Activated T-cell treated with anti-CD3 and anti-CD28 coated beads for 1 hour (primary cell): ENCODE results near the gene MYO16.
"Not testable (repeated sequence)": the region's sequence is repeated elsewhere in the genome, so short reads cannot be mapped to it uniquely, and the experiment has no call there.

Experiments used
- DNase-seq: peaks from one replicate; pipeline ENCODE4 v3.0.0-alpha.2; 2020; ENCODE audit warnings: low read depth

Gene MYO16

DNA sequence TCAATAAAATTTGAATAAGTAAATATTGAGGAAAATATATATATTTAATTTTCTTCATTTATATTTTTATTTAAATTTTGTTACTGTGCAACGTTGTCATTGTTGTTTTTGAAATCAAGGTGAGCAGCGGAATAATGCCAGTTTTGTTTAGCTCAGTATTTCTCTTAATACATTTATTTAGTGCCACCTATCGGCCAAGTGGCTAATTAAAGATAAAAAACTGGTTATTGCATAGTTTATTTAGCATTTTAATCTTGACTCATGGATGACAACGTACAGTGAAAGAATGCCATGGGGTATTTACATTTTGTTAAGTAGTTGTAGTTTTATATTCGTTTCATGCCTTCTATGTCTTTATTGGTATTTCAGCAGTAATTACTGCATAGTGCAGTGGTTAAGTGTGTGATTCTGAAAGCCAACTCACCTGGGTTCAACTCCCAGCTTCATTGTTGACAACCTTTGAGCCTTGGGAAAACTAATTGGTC, 265.9 kb downstream of the MYO16 start:
- no peak for DNase-seq

- DNase-seq: no peak
Observed at GRCh38 chr13:108897955-108898354, 268.5 kb downstream of the MYO16 start.

- no peak for DNase-seq
Observed at GRCh38 chr13:108902405-108903155, 273.2 kb downstream of the MYO16 start.

DNA sequence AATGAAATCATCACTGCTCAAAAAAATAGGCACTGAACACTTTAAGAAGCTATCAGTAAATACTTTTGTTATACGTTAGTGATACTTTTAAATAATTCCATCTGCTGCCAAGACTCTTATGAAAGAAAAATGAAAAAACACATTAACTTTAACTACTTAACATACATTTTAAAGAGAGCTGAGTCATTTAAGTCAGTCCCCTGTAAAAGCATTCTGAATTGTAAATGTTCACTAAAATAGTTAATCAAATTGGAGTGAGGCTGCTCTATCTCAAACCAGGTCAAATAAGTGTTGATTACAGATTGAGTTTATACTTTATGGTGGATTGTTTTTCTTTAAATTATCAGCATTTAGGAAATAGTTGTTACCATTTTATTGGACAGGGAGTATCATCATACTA, 274.2 kb downstream of the MYO16 start:
- no peak for DNase-seq

DNA sequence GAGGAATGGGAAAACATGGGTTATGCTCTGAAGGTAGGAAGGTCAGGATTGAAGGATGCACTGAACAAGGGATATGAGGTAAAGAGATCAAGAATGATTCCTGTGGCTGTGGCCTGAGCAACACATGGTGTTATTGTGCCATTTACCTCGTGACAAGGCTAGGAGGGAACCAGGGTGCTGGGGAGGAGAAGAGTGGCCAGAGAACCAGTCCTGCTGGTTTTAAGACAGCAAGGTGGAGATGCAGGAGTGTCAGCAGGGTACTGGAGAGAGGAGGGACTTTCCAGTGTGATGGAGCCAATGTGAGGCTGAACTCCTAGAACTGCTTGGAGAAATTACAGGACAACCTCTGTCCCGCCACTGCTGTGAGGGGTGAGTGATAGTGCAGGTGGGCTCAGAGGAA, 282.4 kb downstream of the MYO16 start:
- no peak for DNase-seq

GRCh38 chr13:108913731-108914130, 284.3 kb downstream of the MYO16 start:
- not testable (repeated sequence) for DNase-seq

DNA sequence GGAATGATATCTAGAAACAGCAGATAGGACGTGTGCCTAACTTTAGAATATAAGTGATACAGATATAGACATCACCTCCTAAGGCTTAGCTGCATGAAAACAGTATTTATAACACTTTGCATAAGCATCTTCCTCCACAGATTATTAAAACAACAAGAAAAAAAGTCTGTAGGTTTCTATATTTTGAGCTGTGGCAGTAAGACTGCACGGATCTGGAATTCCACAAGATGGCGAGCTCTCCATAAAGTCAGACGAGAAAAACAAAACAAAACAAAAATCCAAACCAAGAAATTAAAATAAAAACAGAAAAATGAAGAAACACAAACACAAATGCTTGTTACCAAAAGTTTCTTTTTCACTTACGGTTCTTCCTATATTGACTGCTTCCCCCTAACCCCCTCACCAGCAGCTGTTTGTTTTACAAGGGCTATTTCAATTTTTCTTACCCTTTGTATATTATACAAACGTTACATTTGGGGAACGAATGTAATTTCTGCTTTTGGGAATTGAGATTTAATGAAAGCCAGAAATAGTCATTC, 285.8 kb downstream of the MYO16 start:
- no peak for DNase-seq

- DNase-seq: peak; percentile 58
Observed at GRCh38 chr13:108915634-108916512, 286.5 kb downstream of the MYO16 start.

DNA sequence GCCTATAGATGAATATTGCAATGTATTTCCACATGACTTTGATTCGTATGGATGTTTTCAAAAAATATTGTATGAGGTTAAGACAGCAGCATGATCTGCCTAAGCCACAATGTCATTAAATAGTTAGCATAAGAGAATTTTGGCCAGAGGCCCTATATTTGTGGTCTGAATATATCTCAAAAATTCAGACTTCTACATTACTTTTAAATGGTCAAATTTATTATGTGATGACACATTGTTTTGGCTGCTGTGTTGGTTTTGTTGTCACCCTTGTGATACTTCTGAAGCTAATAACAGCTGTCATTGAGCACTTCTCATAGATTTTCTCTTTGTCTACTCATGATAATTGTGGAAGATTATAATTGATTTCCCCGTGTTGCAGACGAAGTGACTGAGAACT, 288.2 kb downstream of the MYO16 start:
- DNase-seq: no peak

DNA sequence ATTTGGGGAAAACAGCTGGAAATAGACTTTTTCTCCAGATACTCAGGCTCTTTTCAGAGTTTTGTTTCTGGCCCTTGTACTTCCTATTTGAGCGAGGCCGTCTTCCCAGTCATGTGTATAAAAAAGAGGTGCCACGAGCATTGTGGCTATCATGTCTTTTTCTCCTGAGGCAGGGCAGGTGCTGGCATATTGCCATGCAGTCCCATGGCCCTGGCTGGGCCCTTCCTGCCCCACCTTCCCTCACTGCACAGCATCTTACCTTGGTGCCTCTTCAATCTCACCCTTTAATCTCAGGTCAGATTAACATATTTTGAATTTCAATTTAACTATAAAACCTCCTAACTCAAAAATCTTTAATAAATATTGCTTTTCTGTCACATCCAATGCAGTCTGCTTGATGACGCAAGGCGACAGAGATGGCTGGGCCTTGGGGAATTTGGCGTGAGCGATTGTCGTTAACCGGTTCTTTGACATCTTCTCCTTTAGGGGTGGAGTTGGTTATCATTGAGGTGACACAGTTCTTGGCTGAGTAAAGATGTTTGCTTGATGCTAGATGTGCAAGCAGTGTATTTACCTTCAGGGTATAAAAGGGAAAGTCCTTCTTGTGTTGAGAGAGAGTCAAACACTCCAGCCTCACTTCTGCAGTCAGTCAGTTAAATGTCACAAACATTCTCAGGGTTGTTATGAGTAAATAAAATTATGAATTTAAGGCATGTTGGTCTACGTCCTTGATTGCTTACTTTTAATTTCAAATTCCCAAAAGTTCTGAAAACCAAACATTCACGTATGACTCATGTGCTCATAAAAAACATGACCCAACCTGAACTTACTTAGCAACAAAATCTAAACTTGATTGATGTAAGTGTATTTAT, 289.9 kb downstream of the MYO16 start:
- DNase-seq: no peak

- DNase-seq: no peak
Observed at GRCh38 chr13:108920137-108920536, 290.7 kb downstream of the MYO16 start.

DNA sequence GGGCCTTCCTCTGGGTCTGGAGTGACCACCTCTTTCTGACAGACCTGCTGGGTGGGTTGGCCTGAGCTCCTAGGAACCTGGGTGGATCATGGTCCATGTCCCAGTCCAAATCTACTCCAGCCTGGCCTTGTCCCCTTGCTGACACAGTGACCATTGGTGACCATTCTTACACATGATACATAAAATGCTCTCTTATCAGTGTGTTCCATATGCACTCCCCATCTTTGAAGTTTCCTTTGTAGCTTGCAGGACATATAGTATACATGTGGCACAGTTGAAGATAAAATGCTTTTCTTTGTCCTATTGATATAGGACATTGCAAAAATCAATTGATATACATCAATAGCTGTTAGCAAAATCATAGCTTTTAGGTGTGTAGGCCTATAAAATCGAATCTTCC, 291.8 kb downstream of the MYO16 start:
- no peak for DNase-seq

- DNase-seq: no peak
Observed at GRCh38 chr13:108922108-108922507, 292.7 kb downstream of the MYO16 start.

DNA sequence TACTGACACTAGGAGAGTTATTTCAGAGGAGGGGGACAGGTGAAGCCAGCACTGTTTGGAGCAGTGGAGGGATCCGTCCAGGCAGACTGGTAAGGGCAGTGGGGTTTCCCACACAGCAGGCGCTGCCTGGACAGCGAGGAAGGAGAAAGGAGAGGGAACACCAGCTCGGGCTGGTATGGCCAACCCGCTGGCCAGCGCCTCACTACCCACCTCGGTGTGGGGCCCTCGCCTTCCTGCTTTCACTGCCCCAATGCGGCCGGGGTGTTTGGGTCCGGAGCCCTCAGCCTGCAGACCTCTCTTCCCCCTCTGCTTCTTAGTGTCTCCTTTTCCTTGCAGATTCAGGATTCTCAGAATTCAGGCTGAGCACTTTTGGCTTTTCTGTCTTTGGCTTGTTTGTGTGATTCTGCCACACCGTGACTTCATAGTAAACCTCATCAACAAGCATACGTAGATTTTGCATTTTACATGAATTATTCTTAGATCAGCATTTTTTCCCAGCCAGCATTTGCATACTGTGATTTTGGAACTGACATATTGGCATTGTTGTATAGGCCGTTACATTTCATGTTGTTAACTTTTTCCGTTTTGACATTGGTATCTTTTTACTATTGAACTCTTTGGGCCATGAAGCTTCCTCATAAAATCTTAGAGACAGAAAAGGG, 294.1 kb downstream of the MYO16 start:
- no peak for DNase-seq

DNA sequence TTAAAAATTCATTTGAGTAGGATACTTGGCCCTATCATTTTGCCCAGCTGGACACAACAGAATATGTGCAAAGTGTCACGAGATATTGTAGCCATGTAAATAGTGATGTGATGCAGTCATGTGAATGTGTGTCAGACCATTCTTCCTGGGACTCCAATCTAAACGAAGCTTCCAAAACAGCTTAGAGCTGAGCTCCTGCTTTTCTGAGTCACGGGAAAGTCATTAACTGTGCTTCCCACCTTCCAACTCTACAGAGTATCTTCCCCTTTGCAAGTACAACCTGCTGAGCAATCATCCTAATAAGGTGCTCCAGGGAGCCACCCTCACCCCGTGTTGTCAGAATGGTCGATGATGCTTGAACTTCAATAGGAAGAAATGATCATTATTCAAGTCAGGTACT, 294.7 kb downstream of the MYO16 start:
- DNase-seq: no peak

- no peak for DNase-seq
Observed at GRCh38 chr13:108924541-108924940, 295.1 kb downstream of the MYO16 start.

- no peak for DNase-seq
Observed at GRCh38 chr13:108925070-108925469, 295.7 kb downstream of the MYO16 start.

GRCh38 chr13:108926862-108927261, 297.5 kb downstream of the MYO16 start:
- DNase-seq: no peak

GRCh38 chr13:108927615-108928014, 298.2 kb downstream of the MYO16 start:
- DNase-seq: no peak

DNA sequence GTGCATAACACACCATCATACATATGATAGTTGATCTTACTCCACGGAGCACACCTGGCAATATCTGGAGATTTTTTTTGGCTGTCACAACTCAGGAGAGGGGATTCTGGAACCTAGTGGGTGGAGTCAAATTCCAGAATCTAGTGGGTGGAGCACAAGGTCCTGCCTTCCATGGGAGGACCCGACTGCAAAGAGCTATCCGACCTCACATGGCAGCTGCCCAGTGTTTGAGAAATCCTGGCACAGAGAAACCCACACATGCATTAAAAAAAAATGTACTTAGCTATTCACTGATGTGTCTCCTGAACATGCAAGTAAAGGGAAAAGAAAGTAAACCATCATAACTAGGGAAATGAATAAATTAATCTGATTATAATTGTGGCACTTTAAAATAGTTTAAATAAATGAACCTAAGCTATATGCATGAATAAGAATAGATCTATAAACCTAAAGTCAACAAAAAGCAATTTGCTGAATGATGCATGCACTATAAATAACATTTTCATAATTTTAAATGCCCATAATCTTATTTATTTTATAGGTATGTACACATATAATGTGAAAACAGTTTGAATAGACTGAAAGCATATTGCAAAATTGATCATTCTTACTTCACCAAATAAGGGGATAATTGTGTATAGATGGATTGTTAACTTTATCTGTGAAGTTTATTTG, 300.3 kb downstream of the MYO16 start:
- DNase-seq: no peak

DNA sequence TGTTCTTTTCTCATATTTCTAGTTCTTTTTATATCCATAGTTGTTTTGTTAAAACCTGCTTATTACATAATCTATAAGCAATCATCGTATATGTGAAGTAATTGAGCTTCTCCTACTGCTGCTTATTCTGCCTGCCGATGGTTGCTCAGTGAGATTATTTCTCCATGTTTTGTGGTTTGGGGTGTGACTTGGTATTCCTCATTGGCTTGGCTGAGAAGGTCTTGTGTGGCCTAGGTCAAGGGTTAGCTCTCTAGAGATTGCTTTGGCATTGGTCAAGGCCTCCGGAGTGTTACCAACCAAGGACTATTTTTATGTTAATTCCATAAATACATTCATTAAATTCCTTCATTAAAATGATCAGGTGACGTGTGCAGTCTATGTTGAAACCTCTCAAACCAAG, 302.8 kb downstream of the MYO16 start:
- no peak for DNase-seq
